Endothelial cell of umbilical vein (primary cell): ENCODE measurements around the gene TMEM119.

Experiments used
- CTCF ChIP-seq, 2 donors: IDR thresholded peaks; 1 replicate in 1 of 2; 2 replicates in 1 of 2; pipeline ENCODE4 v1.5.1; 2011; ENCODE audit warnings: low read length in 2 of 2, mild to moderate bottlenecking in 2 of 2, moderate library complexity in 2 of 2, control low read depth in 1 of 2, inconsistent platforms in 1 of 2, low read depth in 1 of 2; ENCODE audit not compliant: insufficient read depth in 1 of 2; ENCODE audit errors: extremely low read depth in 1 of 2
- EZH2 ChIP-seq: IDR thresholded peaks from 2 replicates; pipeline ENCODE4 v1.6.1; 2012; ENCODE audit warnings: borderline replicate concordance, low read depth, mild to moderate bottlenecking, moderate library complexity, low read length, inconsistent platforms; ENCODE audit not compliant: severe bottlenecking
- FOS ChIP-seq: IDR thresholded peaks from 2 replicates; pipeline ENCODE4 v1.6.1; 2011; ENCODE audit warnings: mild to moderate bottlenecking, low read length, moderate library complexity, borderline replicate concordance; ENCODE audit not compliant: insufficient read depth

DNA sequence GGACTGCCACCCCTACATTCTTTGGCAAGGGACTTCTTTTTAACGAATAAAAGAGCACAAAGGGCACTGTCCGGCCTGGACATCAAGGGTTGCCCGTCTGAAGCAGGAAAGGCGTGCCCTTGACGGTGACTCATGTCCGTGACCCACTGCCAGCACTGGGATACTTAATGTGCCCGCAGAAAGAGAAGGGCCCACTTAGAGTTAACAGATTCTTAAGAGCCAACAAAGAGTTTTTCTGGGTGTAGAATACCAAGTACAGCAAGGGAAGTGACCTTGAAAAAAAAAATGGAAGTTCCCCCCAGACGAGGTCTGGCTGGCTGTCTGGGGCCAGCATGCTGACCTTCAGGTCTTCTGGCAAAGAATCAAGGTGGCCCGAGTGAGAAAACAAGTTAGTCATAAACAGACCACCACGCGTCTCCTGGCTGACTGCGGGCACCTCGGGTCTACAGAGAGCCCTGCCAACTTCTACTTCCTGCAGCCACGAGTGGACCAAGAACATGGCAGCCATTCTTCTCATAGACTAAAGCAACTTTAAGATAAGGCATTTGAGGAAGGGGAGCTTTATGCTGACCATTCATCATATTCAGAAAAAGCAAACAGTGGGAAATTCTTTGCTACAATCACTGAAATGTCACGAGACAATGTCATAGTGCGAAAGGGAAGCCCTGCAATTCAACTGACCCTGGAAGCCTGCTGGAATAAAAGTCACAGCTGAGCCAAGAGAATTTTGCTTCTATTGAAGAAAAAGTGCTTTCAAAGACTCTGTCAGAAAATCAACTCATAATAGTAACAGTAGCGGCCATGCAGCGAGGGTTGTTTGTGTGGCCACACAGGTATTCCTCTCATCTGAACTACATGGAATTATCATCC lies 46.3 kb upstream of the TMEM119 start:
- TF ChIP-seq FOS = peak; percentile 90
- TF ChIP-seq CTCF (IDR thresholded peaks at IDR 0.05; ENCODE audit: extremely low read depth in 1 of 2, insufficient read depth in 1 of 2, low read depth in 1 of 2, low read length in 2 of 2) = no peak
- TF ChIP-seq EZH2 = no peak
